Body of pancreas (tissue), 4 donors: ENCODE data around the gene PIEZO2. TPM values are rescaled to one million over a fixed set of nuclear protein-coding genes. Genes with fewer than 3 reads are reported as not detected.
"Not testable (repeated sequence)": the region's sequence is repeated elsewhere in the genome, so short reads cannot be mapped to it uniquely, and the experiment has no call there.

Experiments used
- ATAC-seq: fragments of 150-250 bp; one replicate; pipeline ENCODE4 v1.9.1; 2016
- DNase-seq, 4 donors: peaks; one replicate each; pipeline ENCODE4 v3.0.0-alpha.2; 2019
- H3K27ac ChIP-seq, 4 donors: fragments of 200-600 bp; sonication (generic); 1 replicate in 3 of 4; 2 replicates in 1 of 4; pipeline versions ENCODE4 v1.5.1 to v1.6.1; 2016 to 2019; ENCODE audit warnings: mild to moderate bottlenecking in 1 of 4, mixed read lengths in 1 of 4, moderate library complexity in 1 of 4
- H3K27me3 ChIP-seq, 2 donors: fragments of 200-600 bp; sonication (generic); one replicate each; pipeline ENCODE4 v1.6.0; 2016; ENCODE audit warnings: mild to moderate bottlenecking in 1 of 2
- H3K36me3 ChIP-seq, 2 donors: fragments of 200-600 bp; sonication (generic); replicated peaks in 1 of 2; 2 replicates each; pipeline ENCODE4 v1.5.1; 2016; ENCODE audit warnings: low read depth in 2 of 2; ENCODE audit not compliant: insufficient read depth in 1 of 2
- H3K4me1 ChIP-seq: fragments of 200-600 bp; sonication (generic); one replicate; pipeline ENCODE4 v1.6.0; 2016
- H3K4me3 ChIP-seq, 2 donors: fragments of 200-600 bp; sonication (generic); 1 replicate in 1 of 2; 2 replicates in 1 of 2; pipeline ENCODE4 v1.5.1; 2016 to 2019
- H3K9me3 ChIP-seq, 3 donors: fragments of 200-600 bp; sonication (generic); 1 replicate in 2 of 3; 2 replicates in 1 of 3; pipeline ENCODE4 v1.5.1; 2016
- POLR2A ChIP-seq, 3 donors: fragments of 450-650 bp; IDR thresholded peaks; one replicate each; pipeline ENCODE4 v1.6.1; 2016; ENCODE audit warnings: antibody characterized with exemption in 3 of 3, mild to moderate bottlenecking in 2 of 3
- WGBS, 2 donors: methylation state at CpG; one replicate each; pipeline ENCODE4 v1.1.5; 2017; 5-methylcytosine and 5-hydroxymethylcytosine counted together
- intact Hi-C: fragments of 100-400 bp; cut with DNase I; formaldehyde crosslinking; loops from one replicate; pipeline ENCODE4 v1.15.1; 2023
- total RNA-seq, 2 donors: library from RNA; depleted of rRNA; stranded (reverse); fragments of >200 nt; gene quantifications; one replicate each; pipeline ENCODE4 v1.1.0, GENCODE V29; 2016
- TF ChIP-seq, protein P1 (sequence below), 7 experiments: fragments of 450-650 bp in 4 of 7; fragments of 200-600 bp in 3 of 7; sonication (generic) in 3 of 7; IDR thresholded peaks; one replicate each; pipeline ENCODE4 v1.5.1; 2016 to 2019; ENCODE audit warnings: antibody characterized with exemption in 7 of 7

Gene PIEZO2
- total RNA-seq, 2 donors from 2014 or later = 0.33 to 40.7 TPM

DNA sequence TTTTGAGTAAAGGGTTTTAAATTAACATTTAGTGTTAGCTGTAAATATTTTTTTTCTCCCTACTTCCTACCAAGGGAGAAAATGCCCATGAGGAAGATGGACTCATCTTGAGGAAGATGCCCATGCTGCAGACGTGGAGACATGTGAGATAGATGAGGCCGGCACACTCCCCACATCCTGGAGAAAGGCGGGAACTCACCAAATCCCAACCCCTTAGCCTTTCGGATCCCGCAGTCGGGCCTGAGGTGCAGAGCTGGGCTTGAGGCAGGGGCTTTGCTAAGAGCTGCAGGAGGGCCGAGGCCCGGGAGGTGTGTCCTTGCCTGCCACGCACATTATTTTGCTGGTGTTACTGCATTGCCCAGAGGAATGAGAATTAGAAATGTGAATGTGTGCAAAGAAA, 485.6 kb downstream of the PIEZO2 start:
- TF ChIP-seq, protein P1, sequence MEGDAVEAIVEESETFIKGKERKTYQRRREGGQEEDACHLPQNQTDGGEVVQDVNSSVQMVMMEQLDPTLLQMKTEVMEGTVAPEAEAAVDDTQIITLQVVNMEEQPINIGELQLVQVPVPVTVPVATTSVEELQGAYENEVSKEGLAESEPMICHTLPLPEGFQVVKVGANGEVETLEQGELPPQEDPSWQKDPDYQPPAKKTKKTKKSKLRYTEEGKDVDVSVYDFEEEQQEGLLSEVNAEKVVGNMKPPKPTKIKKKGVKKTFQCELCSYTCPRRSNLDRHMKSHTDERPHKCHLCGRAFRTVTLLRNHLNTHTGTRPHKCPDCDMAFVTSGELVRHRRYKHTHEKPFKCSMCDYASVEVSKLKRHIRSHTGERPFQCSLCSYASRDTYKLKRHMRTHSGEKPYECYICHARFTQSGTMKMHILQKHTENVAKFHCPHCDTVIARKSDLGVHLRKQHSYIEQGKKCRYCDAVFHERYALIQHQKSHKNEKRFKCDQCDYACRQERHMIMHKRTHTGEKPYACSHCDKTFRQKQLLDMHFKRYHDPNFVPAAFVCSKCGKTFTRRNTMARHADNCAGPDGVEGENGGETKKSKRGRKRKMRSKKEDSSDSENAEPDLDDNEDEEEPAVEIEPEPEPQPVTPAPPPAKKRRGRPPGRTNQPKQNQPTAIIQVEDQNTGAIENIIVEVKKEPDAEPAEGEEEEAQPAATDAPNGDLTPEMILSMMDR (IDR thresholded peaks at IDR 0.05) = no peak
- no peak for TF ChIP-seq POLR2A (IDR thresholded peaks at IDR 0.05)
- 58 to 59% methylated on average over 7 to 9 of the region's 9 CpGs for WGBS, 2 donors
- no peak overlapping the region for H3K27ac ChIP-seq
- no peaks in the 10 kb centered on the region for H3K36me3 ChIP-seq
- DNase-seq (no peak), ATAC-seq (no peak)
- intact Hi-C loops = no loop called here
- H3K27me3 ChIP-seq = no peaks in the 10 kb centered on the region
- H3K4me1 ChIP-seq = peaks cover 18% of the 10 kb centered on the region
- H3K4me3 ChIP-seq = no peak overlapping the region
- no peaks in the 10 kb centered on the region for H3K9me3 ChIP-seq

DNA sequence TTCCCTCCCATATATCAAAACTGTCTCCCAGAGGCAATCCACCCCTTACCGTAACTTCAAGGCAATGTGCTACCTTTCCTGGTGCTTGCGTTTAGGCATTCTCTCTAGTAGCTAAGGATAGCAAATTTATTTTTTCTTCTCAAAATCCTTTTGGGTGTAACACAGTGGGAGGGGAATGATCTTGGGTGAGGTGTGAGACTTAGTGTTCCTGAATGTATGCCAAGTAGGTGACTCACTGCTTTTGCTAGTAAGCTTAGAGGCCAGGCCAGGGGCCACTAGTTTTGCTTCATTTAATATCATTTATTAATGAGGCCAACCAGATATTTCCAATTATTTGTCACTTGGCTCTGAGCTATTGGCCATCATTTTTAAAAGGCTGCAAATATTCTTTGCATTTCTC, 488.1 kb downstream of the PIEZO2 start:
- H3K9me3 ChIP-seq = no peaks in the 10 kb centered on the region
- H3K27ac ChIP-seq = no peak overlapping the region
- H3K27me3 ChIP-seq = no peaks in the 10 kb centered on the region
- H3K4me3 ChIP-seq = no peak overlapping the region
- peaks cover 18% of the 10 kb centered on the region for H3K4me1 ChIP-seq
- intact Hi-C loops = no loop called here
- no peaks in the 10 kb centered on the region for H3K36me3 ChIP-seq
- ATAC-seq (peak; percentile 47), DNase-seq (peak in 2 of 4 donors; percentile 32 to 59)
- TF ChIP-seq, protein P1 (IDR thresholded peaks at IDR 0.05) = no peak
- TF ChIP-seq POLR2A (IDR thresholded peaks at IDR 0.05) = no peak
- 85 to 92% methylated on average over 2 of the region's 2 CpGs for WGBS, 2 donors

DNA sequence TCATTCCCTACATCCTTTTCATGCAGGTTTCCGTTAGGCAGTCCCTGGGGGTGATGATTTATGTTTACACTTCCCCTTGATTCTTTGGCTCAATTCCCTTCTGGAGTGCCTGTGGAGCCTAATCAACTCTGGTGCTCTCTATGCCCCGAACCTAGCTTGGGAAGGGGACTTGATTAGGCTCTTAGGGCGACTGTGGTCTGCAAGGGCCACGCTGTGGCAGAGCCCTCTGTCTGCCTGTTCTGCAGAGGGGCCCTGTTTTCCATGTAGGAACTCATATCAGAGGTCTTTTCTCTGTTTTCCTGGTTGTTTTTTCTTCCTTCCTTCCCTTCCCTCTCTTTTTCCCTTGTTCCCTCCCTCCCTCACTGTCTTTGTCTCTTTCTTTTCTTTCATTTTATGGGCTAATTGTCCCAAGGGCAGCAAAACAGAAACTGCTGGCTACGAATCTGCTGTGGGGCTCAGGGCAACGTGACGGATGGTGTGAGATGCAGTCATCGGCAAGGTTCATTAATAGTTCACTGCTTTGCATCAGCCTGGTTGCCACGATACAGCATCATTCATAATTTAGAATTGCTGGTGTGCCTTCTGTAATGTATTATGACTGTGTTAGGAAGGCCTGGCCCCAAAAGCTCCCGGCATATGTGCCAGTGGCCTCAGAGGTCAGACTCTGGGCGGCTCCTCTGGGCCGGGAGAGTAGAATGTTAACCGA, 489.0 kb downstream of the PIEZO2 start:
- TF ChIP-seq POLR2A (IDR thresholded peaks at IDR 0.05) = no peak
- TF ChIP-seq, protein P1 (IDR thresholded peaks at IDR 0.05) = no peak
- Histone ChIP-seq H3K4me3 (no peak overlapping the region), H3K4me1 (peaks cover 18% of the 10 kb centered on the region), H3K27ac (peak overlapping the region in 1 of 4 donors; percentile 6), H3K36me3 (no peaks in the 10 kb centered on the region), H3K27me3 (no peaks in the 10 kb centered on the region), H3K9me3 (no peaks in the 10 kb centered on the region)
- WGBS, 2 donors = 52 to 65% methylated on average over 13 of the region's 13 CpGs
- intact Hi-C loops = no loop called here
- DNase-seq = peak in 1 of 4 donors; percentile 18
- ATAC-seq = no peak

DNA sequence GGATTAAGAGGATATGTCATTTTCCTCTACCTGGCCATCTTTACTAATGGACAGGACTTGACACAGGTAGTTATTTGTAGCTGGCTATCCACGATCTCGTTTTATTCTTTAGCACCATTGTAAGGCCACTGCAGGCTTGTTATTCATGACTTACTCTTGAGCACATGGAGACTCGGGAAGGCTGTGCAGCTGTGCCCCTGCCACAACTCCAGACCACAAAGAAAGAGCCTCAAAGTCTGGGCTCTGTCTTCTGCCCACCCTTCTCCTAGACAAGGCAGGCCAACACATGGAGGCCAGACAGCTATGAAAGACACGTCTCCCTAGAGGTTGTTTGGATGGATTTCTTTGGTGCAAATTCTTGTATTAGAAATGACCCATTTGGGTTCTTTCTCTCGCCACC, 489.8 kb downstream of the PIEZO2 start:
- no peaks in the 10 kb centered on the region for H3K36me3 ChIP-seq
- no peak overlapping the region for H3K27ac ChIP-seq
- H3K4me3 ChIP-seq = no peak overlapping the region
- TF ChIP-seq, protein P1 (IDR thresholded peaks at IDR 0.05) = no peak
- TF ChIP-seq POLR2A (IDR thresholded peaks at IDR 0.05) = no peak
- ATAC-seq = no peak
- whole genome bisulfite sequencing, 2 donors = 43 to 58% methylated on average over 5 of the region's 5 CpGs
- peaks cover 18% of the 10 kb centered on the region for H3K4me1 ChIP-seq
- intact Hi-C loops = no loop called here
- no peaks in the 10 kb centered on the region for H3K9me3 ChIP-seq
- H3K27me3 ChIP-seq = no peaks in the 10 kb centered on the region
- DNase-seq = no peak

DNA sequence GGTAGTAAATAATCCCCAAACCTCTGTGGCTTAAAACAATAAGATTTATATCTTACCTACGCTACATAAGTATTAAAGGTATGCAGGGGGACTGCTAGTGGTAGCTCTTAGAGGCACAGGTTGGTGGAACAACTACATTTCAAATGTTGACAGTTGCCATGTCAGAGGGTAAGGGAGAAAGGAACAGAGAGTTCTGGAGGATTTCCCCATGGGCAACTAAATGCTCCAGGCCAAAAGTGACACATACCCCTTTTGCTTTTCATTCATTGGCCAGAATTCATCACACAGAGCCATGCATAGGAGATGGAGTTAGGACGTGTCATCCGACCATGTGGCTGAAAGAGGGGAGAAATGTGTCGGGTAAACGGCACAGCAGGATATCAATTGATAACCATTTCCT, 490.4 kb downstream of the PIEZO2 start:
- WGBS, 2 donors = 22 to 35% methylated on average over 5 of the region's 5 CpGs
- no peaks in the 10 kb centered on the region for H3K36me3 ChIP-seq
- ATAC-seq (no peak), DNase-seq (no peak)
- H3K9me3 ChIP-seq = no peaks in the 10 kb centered on the region
- intact Hi-C loops = no loop called here
- no peak overlapping the region for H3K27ac ChIP-seq
- no peak for TF ChIP-seq POLR2A (IDR thresholded peaks at IDR 0.05)
- TF ChIP-seq, protein P1 (IDR thresholded peaks at IDR 0.05) = no peak
- H3K4me1 ChIP-seq = peaks cover 18% of the 10 kb centered on the region
- no peak overlapping the region for H3K4me3 ChIP-seq
- H3K27me3 ChIP-seq = no peaks in the 10 kb centered on the region

DNA sequence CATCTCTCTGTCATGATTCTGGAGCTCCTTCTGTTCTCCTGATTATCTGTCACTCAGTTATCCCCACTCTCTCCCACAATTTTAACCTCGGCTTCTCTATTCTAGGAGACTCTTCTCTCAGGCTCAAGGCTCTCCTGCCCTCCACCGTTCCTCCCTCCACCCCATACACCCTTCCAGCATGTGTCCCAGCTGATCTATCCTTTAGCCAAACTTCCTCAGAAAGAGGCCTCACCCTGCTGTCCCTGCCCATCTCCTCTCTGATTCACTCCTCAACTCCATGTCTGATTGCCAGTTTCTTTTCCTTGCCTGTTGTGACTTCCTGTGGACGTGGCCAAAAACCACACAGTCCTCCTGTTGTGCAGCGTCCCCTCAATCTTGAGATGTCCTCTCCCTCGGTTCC, 505.4 kb downstream of the PIEZO2 start:
- ATAC-seq, DNase-seq, H3K36me3 ChIP-seq, H3K4me3 ChIP-seq, intact Hi-C loops, H3K4me1 ChIP-seq, H3K9me3 ChIP-seq, H3K27me3 ChIP-seq, H3K27ac ChIP-seq: not testable (repeated sequence)
- WGBS, 2 donors = 74 to 78% methylated on average over 2 of the region's 5 CpGs

DNA sequence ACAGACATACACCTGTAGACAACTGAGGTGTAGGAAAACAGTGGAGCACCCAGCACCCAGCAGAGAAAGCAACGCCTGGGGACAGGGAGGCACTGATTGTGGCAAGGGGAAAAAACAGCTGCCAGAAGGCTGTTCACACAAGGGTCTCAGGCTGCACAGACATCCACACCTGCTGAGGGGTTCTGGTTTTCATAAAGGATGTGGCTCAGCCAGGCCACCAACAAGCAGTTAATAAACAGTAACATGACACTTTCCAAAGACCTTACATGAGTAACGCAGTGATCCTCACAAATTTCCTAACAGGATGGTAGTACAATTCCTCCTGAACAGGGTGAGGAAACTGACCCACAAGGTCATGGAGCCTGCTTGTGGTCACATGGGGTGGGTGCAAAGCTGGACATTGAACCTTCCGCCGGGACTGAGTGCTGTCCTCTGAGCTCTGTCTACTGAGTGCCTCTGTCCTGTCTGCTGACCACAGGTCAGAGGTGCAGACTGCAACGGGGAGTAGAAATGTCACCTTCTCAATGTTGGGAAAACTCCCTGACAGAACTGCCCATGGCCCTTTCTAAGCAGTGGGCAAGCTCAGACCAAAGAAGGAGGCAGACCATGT, 506.3 kb downstream of the PIEZO2 start:
- intact Hi-C loops, H3K4me1 ChIP-seq, ATAC-seq, H3K27ac ChIP-seq, H3K27me3 ChIP-seq, H3K36me3 ChIP-seq, H3K4me3 ChIP-seq, DNase-seq, H3K9me3 ChIP-seq: not testable (repeated sequence)
- WGBS, 2 donors = 33% methylated on average over 1 of the region's 5 CpGs; no CpG with 5 or more reads in 1 of the 2 donors
